ENCODE results near the gene CFB.

Gene CFB

GRCh38 chr6:31922942-31923341 lies 23.0 kb upstream of the CFB start:
- no peak for TF ChIP-seq POLR2AphosphoS5 (IDR thresholded peaks at IDR 0.05; ENCODE audit: low read depth)
- TF ChIP-seq SPI1 (IDR thresholded peaks at IDR 0.05; ENCODE audit: borderline replicate concordance, low read depth) = no peak
- TF ChIP-seq, protein P1, sequence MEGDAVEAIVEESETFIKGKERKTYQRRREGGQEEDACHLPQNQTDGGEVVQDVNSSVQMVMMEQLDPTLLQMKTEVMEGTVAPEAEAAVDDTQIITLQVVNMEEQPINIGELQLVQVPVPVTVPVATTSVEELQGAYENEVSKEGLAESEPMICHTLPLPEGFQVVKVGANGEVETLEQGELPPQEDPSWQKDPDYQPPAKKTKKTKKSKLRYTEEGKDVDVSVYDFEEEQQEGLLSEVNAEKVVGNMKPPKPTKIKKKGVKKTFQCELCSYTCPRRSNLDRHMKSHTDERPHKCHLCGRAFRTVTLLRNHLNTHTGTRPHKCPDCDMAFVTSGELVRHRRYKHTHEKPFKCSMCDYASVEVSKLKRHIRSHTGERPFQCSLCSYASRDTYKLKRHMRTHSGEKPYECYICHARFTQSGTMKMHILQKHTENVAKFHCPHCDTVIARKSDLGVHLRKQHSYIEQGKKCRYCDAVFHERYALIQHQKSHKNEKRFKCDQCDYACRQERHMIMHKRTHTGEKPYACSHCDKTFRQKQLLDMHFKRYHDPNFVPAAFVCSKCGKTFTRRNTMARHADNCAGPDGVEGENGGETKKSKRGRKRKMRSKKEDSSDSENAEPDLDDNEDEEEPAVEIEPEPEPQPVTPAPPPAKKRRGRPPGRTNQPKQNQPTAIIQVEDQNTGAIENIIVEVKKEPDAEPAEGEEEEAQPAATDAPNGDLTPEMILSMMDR (IDR thresholded peaks at IDR 0.05; ENCODE audit: insufficient read depth, low read length) = peak; percentile 2
- TF ChIP-seq, protein P2, sequence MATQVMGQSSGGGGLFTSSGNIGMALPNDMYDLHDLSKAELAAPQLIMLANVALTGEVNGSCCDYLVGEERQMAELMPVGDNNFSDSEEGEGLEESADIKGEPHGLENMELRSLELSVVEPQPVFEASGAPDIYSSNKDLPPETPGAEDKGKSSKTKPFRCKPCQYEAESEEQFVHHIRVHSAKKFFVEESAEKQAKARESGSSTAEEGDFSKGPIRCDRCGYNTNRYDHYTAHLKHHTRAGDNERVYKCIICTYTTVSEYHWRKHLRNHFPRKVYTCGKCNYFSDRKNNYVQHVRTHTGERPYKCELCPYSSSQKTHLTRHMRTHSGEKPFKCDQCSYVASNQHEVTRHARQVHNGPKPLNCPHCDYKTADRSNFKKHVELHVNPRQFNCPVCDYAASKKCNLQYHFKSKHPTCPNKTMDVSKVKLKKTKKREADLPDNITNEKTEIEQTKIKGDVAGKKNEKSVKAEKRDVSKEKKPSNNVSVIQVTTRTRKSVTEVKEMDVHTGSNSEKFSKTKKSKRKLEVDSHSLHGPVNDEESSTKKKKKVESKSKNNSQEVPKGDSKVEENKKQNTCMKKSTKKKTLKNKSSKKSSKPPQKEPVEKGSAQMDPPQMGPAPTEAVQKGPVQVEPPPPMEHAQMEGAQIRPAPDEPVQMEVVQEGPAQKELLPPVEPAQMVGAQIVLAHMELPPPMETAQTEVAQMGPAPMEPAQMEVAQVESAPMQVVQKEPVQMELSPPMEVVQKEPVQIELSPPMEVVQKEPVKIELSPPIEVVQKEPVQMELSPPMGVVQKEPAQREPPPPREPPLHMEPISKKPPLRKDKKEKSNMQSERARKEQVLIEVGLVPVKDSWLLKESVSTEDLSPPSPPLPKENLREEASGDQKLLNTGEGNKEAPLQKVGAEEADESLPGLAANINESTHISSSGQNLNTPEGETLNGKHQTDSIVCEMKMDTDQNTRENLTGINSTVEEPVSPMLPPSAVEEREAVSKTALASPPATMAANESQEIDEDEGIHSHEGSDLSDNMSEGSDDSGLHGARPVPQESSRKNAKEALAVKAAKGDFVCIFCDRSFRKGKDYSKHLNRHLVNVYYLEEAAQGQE (IDR thresholded peaks at IDR 0.05; ENCODE audit: insufficient replicate concordance, low read depth) = no peak
- TF ChIP-seq GABPA (IDR thresholded peaks at IDR 0.05; ENCODE audit: low read depth) = no peak
- H3K27me3 ChIP-seq (ENCODE audit: insufficient read depth, poor library complexity, severe bottlenecking) = no peaks in the 10 kb centered on the region
- DNase-seq (ENCODE audit: low read depth in 1 of 2, low spot score in 1 of 2) = peak in 1 of 2 experiments; percentile 33
- H3K27ac ChIP-seq (replicated peaks) = no peak overlapping the region
- no peak overlapping the region for H3K4me3 ChIP-seq (replicated peaks; ENCODE audit: insufficient read depth, low read length)

GRCh38 chr6:31927242-31927862 lies 18.5 kb upstream of the CFB start, which contains the start of gene C2:
TSS of gene C2 (plus strand) at chr6:31927717. CDS start at chr6:31927753, 36 bp downstream.
- no peak within 1 kb of the TSS for H3K27ac ChIP-seq (replicated peaks)
- H3K4me3 ChIP-seq (replicated peaks; ENCODE audit: insufficient read depth, low read length) = no peak within 1 kb of the TSS

DNA sequence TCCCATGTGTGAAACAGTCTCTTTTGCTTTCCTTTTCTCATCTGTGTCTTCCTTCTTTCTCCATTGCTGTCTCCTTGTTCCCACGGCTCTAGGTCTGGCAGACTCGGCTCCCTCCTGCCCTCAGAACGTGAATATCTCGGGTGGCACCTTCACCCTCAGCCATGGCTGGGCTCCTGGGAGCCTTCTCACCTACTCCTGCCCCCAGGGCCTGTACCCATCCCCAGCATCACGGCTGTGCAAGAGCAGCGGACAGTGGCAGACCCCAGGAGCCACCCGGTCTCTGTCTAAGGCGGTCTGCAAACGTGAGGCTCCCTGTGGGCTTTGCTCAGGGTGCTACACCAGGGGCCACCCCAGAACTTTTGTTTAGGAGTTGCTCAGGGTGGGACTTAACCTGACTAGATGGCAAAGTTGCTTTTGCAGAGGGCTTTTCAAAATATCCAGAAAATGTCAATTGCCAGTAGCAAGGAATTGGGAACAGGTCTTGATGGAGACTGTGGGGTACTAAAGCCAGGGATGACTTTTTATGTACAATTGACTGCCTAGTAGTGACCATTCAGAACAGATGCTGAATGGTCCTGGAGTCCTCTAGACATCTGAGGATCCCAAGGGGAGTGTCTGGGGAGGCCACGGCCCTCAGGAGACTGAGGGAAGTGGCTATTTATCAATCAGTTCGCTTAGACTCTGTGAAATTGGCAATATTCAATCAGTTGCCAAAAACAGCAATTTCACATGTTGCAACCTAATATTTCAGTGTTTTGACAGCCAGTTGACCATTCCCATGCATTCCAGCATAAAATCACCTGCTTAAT lies 17.8 kb upstream of the CFB start:
- DNase-seq (ENCODE audit: low read depth in 1 of 2, low spot score in 1 of 2) = no peak
- TF ChIP-seq, protein P2 (IDR thresholded peaks at IDR 0.05; ENCODE audit: insufficient replicate concordance, low read depth) = no peak
- TF ChIP-seq SPI1 (IDR thresholded peaks at IDR 0.05; ENCODE audit: borderline replicate concordance, low read depth) = no peak
- TF ChIP-seq, protein P1 (IDR thresholded peaks at IDR 0.05; ENCODE audit: insufficient read depth, low read length) = no peak
- TF ChIP-seq GABPA (IDR thresholded peaks at IDR 0.05; ENCODE audit: low read depth) = no peak
- TF ChIP-seq POLR2AphosphoS5 (IDR thresholded peaks at IDR 0.05; ENCODE audit: low read depth) = no peak
- H3K4me3 ChIP-seq (replicated peaks; ENCODE audit: insufficient read depth, low read length) = no peak overlapping the region
- no peaks in the 10 kb centered on the region for H3K27me3 ChIP-seq (ENCODE audit: insufficient read depth, poor library complexity, severe bottlenecking)
- no peak overlapping the region for H3K27ac ChIP-seq (replicated peaks)

More at GRCh38 chr6:31927242-31927862, 18.5 kb upstream of the CFB start, which contains the start of gene C2:
- no peaks in the 10 kb centered on the region for H3K27me3 ChIP-seq (ENCODE audit: insufficient read depth, poor library complexity, severe bottlenecking)
- TF ChIP-seq GABPA (IDR thresholded peaks at IDR 0.05; ENCODE audit: low read depth) (no peak), SPI1 (IDR thresholded peaks at IDR 0.05; ENCODE audit: borderline replicate concordance, low read depth) (no peak), POLR2AphosphoS5 (IDR thresholded peaks at IDR 0.05; ENCODE audit: low read depth) (no peak)
- TF ChIP-seq, protein P1 (IDR thresholded peaks at IDR 0.05; ENCODE audit: insufficient read depth, low read length) = no peak
- TF ChIP-seq, protein P2 (IDR thresholded peaks at IDR 0.05; ENCODE audit: insufficient replicate concordance, low read depth) = no peak
- no peak for DNase-seq (ENCODE audit: low read depth in 1 of 2, low spot score in 1 of 2)

All from HL-60 (cell line).